GM06990 (cell line): Measurements from ENCODE around the gene FANCG.

ENCODE experiments used
- DNase-seq: peaks from one replicate; pipeline ENCODE4 v3.0.0-alpha.2; 2011; ENCODE audit not compliant: insufficient read length; ENCODE audit errors: extremely low read depth
- H3K27me3 ChIP-seq: replicated peaks from 2 replicates; pipeline ENCODE4 v1.6.0; 2011; ENCODE audit warnings: low read length; ENCODE audit not compliant: control insufficient read depth, insufficient read depth
- H3K36me3 ChIP-seq: 2 replicates; pipeline ENCODE4 v1.5.1; 2011; ENCODE audit warnings: low read length; ENCODE audit not compliant: control insufficient read depth, insufficient read depth
- H3K4me3 ChIP-seq: replicated peaks from 2 replicates; pipeline ENCODE4 v1.5.1; 2011; ENCODE audit warnings: low read depth, mild to moderate bottlenecking, control low read depth, low read length
- TF ChIP-seq, protein P1 (sequence below): IDR thresholded peaks from 2 replicates; pipeline ENCODE4 v1.5.1; 2011; ENCODE audit warnings: low read length, control low read depth, mild to moderate bottlenecking, inconsistent platforms; ENCODE audit not compliant: insufficient read depth, poor library complexity, severe bottlenecking

FANCG gene

DNA sequence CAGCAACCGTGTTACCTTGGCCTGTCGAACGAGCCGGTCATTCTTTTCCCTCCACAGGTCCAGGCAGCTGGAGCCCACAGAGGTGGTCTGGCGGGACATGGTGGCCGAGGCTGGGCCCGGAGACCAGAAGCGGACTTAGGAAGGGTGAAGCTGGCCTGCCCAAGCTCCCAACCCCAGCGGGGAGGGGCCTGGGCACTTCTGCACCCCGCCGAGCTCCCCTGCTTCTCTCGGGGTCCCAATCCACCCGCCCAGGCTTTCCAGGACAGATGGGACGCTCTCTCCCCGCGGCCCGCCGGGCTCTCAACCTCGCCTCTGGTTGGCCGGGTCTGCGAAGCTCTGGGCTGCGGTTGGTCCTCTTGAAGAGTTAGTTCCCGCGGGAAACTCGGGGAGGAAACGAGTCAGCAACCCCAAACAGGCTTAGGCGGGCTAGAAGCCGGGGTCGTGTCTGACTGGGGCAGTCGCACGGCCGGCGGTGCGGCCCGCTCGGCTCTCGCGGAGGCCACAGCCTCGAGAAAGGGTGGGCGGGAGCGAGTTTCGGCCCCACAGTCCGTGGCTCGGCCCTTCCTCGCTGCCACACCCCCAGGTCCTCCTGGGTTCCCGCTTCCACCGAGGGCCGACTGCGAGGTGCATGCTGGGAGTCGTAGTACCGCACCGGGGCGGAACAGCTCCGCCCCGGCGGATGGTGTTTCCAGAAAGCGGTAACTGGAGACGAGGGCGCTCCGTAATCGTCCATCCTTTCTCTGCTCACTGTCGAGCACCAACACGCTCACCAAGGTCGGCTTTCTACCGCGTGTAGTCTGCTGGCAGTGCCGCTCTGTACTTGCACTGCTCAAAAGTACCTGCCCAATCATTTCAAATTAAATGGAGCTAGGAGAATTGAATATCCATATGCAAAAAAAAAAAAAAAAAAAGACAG lies at the start of gene FANCG:
Gene FANCG, minus strand, starts transcription at position 517 of the 916 bp plus-strand sequence. Its CDS starts 418 bp downstream, at position 99.
- peaks cover 1% of the 10 kb centered on the region for H3K36me3 ChIP-seq
- H3K27me3 ChIP-seq: no peaks in the 10 kb centered on the region
- peak within 1 kb of the TSS; percentile 91 for H3K4me3 ChIP-seq
- TF ChIP-seq, protein P1, sequence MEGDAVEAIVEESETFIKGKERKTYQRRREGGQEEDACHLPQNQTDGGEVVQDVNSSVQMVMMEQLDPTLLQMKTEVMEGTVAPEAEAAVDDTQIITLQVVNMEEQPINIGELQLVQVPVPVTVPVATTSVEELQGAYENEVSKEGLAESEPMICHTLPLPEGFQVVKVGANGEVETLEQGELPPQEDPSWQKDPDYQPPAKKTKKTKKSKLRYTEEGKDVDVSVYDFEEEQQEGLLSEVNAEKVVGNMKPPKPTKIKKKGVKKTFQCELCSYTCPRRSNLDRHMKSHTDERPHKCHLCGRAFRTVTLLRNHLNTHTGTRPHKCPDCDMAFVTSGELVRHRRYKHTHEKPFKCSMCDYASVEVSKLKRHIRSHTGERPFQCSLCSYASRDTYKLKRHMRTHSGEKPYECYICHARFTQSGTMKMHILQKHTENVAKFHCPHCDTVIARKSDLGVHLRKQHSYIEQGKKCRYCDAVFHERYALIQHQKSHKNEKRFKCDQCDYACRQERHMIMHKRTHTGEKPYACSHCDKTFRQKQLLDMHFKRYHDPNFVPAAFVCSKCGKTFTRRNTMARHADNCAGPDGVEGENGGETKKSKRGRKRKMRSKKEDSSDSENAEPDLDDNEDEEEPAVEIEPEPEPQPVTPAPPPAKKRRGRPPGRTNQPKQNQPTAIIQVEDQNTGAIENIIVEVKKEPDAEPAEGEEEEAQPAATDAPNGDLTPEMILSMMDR: no peak
- peak; percentile 94 for DNase-seq

DNA sequence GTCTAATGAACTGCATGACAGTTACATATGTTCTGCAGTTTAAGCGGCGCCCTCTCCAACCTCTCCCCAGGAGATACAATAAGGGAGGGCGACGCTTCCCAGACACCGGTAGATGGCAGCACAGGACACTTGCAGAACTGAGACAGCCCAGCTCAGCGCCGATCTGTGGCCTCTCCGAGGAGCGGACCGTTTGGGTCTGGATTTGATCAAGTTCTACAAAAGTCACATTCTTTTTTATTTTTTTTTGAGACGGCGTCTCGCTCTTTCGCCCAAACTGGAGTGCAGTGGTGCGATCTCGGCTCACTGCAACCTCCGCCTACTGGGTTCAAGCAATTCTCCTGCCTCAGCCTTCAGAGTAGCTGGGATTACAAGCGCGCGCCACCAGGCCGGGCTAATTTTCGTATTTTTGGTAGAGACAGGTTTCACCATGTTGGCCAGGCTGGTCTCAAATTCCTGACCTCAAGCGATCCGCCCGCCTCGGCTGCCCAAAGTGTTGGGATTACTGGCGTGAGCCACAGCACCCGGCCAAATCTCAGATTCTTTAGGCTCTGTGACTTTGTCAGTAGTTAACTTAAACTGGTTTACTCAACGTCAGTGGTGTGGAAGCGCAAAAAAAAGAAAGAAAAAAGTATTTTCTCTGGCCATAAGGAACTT lies 37.3 kb upstream of the FANCG start:
- Histone ChIP-seq H3K4me3 (peak overlapping the region; percentile 9; the same call in 1 of the 2 replicates), H3K36me3 (no peaks in the 10 kb centered on the region), H3K27me3 (no peaks in the 10 kb centered on the region)
- peak; percentile 67 for DNase-seq
- TF ChIP-seq, protein P1: peak; percentile 96

GRCh38 chr9:35116539-35116897 lies 36.8 kb upstream of the FANCG start:
- H3K4me3 ChIP-seq: peak overlapping the region; percentile 84
- no peaks in the 10 kb centered on the region for H3K36me3 ChIP-seq
- TF ChIP-seq, protein P1: no peak
- no peak for DNase-seq
- H3K27me3 ChIP-seq: no peaks in the 10 kb centered on the region

GRCh38 chr9:35115680-35116538 lies 36.2 kb upstream of the FANCG start, which contains the start of gene ATOSB:
Gene ATOSB (minus strand): TSS chr9:35115862. CDS start chr9:35108274, 7,588 bp downstream.
- DNase-seq: peak; percentile 90
- TF ChIP-seq, protein P1: no peak
- peak within 1 kb of the TSS; percentile 84 for H3K4me3 ChIP-seq

GRCh38 chr9:35114840-35115628 lies 35.3 kb upstream of the FANCG start:
- H3K4me3 ChIP-seq: peak overlapping the region; percentile 84
- TF ChIP-seq, protein P1: no peak
- no peaks in the 10 kb centered on the region for H3K27me3 ChIP-seq
- no peaks in the 10 kb centered on the region for H3K36me3 ChIP-seq
- peak; percentile 51 for DNase-seq

More at GRCh38 chr9:35115680-35116538, 36.2 kb upstream of the FANCG start, which contains the start of gene ATOSB:
- no peaks in the 10 kb centered on the region for H3K27me3 ChIP-seq
- no peaks in the 10 kb centered on the region for H3K36me3 ChIP-seq
